GM21619 (cell line): ENCODE results near the gene MEAF6.
"Not testable (repeated sequence)": the region's sequence is repeated elsewhere in the genome, so short reads cannot be mapped to it uniquely, and the experiment has no call there.

Source experiments
- ATAC-seq: cut with Tn5 transposase; IDR thresholded peaks from one replicate; pipeline ENCODE4 v1.9.1; 2021; ENCODE audit not compliant: unreplicated experiment

The MEAF6 gene

DNA sequence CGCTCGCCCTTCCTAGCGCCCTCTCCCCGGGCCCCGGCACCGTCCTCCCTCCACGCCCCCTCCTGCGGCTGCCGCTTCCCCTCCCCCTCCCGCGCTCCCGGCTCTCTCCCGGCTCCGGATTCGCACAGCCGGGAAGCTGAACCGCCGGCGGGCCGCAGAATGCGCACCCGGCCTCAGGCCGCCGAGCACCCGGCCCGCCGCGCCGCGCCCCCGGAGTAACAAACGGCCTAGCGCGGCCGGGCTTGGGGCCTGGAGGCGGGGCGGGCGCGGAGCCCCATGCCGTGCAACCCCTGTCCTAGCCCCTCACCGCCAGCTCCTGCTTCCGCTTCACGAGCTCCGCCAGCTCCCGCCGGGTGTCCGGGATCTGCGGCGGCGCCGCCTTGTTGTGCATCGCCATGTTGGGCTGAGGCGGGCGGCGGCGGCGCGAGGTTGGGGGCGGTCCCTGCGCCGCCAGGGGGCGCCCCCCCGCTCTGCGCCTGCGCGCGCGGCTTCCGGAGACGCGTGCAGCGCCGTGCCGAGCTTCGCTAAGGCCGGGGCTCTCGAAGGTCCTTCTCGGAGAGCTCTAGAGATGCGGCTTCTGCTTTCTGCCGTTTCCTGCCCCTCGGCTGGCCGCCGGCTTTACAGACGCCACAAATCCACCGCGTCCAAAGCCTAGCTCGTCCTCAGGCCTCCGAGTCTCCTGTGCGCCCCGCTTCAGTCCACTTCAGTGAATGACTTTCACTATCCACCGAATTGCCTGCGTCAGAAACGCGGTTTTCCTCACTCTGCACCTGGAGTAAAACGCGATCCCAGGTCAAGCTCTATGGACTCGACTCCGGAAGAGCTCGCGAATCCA, at the start of gene MEAF6:
TSS of gene MEAF6 (minus strand) at position 417 of the 835 bp plus-strand sequence. CDS start at position 397, 20 bp downstream.
- peak; percentile 86 for ATAC-seq

DNA sequence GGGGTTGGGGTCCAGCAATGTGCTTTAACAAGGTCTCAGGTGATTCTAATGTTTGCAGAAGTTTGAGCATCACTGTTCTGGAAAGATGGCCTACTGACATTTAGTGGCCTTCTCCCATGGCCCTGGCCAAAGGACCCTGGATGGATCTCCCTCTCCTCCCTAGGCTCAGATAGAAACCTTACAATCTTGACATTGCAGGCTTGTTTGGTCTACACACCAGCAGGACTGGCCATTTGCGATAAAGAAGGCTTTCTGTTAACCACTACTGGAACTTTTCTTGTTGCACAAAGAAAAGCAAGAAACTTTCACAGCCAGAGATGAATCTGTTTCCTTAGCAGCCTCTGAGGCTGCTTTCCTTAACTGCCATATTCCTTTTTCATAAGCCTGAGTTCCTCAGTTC, 48.4 kb upstream of the MEAF6 start:
- no peak for ATAC-seq

DNA sequence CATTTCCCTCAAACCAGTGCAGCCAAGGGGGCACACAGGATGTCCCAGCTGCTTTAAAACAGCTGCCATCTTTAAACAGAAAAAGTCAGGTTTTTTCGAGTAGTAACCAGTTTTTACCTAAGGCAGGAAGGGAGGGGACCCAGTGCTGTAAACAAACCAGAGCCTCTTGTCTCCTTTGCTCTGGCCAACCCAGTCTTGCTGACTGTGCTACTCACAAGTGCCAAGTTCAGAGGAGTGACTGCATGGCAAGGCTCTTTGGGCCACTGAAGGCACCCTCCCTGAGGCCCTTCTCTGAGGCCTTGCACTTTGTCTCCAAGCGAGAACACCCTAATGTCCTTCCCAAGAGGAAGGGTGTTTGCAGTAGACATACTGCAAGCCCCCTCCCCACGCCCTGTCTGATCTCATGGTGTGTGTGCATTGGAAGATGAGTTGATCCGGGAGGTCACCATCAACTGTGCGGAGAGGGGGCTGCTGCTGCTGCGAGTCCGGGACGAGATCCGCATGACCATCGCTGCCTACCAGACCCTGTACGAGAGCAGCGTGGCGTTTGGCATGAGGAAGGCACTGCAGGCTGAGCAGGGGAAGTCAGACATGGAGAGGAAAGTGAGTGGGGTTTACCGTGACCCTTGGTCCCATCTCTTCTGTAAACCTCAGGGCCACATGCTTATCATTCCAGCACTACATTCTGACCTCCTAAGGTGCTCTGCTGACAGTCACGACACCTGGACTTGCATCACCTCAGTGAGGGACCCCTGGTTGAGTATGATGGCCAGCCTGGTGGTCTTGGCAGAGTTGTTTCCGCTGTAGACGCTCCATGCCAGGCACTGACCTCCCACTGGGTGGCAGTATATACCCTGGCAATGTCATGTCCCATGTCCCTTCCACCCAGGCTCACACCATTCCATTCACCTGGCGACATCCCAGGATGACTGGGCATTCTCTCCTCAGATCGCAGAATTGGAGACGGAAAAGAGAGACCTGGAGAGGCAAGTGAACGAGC, 46.9 kb upstream of the MEAF6 start:
- no peak for ATAC-seq

DNA sequence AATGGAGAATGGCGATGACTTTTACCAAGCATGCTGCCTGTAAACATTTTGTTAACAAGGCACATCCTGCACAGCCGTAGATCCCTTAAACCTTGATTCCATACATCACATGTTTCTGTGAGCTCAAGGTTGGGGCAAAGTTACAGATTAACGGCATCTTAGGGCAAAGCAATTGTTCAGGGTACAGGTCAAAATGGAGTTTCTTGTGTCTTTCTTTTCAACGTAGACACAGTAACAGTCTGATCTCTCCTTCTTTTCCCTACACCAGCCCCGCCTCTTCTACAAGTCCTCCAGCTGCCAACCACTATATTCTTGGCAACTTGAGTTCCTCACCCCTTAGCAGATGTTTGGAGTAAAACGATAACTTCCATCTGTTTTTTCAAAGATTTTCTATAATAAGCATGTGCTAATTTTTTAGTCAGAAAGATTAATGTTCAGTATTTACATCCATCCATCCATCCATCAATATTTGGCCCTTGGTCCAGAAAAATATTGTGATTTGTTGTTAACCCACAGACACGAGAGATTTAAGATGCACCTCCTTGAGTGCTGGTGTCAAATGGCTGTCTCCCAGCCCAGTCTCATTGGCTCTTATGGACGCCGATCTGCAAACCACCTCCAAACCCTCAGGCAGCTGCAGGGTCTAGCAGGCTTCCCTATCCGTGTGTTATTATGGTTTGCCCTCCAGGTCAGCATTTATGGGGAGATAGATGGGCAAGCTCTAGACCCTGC, 46.0 kb upstream of the MEAF6 start:
- ATAC-seq: no peak

DNA sequence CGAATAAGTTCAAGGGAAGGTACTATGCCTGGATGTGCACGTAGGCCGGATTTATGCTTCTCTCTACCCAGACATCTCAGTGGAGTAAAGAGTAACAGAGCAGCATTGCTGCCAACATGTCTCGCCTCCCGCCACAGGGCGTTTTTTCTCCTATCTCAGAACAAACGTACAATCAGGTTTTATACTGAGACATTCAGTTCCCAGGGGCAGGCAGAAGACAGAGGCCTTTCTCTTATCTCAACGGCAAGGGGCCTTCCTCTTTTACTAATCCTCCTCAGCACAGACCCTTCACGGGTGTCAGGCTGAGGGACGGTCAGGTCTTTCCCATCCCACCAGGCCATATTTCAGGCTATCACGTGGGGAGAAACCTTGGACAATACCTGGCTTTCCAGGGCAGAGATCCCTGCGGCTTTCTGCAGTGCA, 45.4 kb upstream of the MEAF6 start:
- ATAC-seq: not testable (repeated sequence)

DNA sequence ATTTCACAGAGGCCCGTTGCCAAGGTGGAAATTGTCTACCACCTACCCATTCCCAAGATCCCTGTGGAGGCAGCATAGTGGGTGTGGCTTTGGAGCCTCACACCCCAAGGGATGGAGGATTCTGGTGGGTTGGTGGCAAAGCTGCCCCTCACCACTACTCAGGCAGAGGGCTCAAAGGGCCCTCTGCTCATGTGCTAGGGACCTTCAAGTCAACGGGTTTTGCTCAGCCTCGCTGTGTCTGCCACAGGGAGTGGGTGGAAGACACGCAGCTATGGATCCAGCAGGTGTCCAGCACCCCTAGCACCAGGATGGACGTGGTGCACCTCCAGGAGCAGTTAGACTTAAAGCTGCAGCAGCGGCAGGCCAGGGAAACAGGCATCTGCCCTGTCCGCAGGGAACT, 44.5 kb upstream of the MEAF6 start:
- ATAC-seq: no peak

DNA sequence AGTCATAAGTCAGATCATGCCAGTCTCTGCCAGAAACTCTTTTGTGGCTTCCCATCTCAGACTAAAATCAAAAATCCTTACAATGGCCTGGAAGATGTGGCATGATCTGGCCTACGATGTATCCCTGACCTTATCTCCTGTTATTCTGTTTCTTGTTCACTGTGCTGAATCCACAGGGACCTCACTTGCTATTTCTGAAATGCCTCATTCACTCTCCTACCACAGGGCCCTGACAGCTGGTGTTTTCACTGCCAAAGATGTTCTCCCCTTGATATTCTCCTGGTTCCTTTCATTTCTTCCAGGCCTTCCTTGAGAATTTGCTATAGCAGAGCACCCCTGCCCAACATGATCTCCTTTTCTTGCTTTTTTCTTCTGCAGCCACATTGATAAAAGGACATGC, 43.8 kb upstream of the MEAF6 start:
- no peak for ATAC-seq

DNA sequence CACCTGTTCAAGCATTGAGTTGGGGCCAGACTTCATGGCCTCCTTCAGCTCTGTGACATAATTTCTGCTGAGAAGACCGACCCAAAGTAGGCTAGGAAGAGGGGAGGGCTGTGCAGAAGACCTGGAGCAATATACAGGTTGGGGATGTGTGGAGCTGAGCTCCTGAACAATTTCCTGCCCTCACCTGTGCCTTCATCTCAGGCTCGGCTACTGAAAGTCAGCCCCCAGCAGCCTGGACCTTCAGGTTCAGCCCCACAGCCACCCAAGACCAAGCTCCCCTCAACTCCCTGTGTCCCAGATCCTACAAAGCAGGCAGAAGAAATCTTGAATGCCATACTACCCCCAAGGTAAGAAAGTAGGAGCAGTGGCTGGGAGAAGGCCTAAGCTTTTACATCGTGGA, 42.8 kb upstream of the MEAF6 start:
- ATAC-seq: no peak

DNA sequence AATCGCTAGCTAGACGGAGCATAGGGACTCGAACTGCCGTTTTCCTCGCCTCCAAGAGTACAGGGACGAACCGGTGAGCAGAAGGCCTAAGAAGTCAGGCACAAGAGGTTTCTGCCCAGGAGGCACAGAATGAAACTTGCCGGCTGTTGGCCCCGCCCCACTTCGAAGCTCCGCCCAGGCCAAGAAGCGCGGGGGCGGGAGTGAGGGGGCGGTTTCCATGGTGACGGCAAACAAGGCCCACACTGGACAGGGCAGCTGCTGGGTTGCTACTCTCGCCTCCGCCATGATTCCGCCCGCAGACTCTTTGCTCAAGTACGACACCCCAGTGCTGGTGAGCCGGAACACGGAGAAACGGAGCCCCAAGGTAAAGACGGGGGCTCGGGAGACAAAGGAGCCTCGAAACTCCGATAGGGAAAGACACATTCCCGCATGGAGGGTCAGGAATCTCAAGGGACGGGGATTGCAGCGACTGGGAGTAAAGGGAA, 42.2 kb upstream of the MEAF6 start, which contains the start of gene DNALI1:
TSS of gene DNALI1 (plus strand) at position 229 of the 485 bp plus-strand sequence. CDS start at position 284, 55 bp downstream.
- ATAC-seq: no peak

DNA sequence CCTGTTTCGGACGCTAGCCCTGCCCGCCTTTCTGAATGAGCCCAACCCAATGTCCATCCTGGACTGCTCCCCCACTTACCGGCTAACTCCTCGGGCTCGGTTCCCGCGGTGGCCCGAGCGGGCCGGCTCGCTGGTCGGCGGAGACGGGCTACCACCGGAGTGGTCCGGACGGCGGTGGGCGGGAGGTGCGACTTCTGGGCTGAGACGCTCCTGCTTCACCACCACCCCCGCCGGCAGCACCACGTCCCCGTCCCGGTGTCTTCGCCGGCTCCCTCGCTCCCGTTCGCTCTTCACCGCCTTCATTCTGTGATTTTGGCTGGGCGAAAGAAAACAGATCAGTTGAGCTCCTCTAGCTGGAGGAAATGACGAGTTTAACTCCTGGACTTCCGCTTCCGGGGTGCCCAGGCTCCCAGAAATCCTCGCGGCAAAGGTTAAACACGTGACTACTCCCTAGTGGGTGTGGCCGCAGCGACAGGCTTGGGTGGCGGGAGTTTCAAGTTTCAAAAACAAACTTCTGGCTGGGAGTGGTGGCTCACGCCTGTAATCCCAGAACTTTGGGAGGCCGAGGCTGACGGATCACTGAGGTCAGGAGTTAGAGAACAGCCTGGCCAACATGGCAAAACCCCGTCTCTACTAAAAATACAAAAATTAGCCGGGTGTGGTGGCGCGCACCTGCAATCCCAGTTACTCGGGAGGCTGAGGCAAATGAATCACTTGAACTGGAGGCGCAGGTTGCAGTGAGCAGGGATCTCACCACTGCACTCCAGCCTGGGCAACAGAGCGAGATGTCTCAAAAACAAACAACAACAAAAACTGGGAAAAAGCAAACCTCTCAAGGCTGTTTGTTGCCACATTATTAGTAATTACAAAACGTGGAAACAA, 39.6 kb upstream of the MEAF6 start, which contains the start of gene SNIP1:
TSS of gene SNIP1 (minus strand) at position 367 of the 882 bp plus-strand sequence. CDS start at position 303, 64 bp downstream.
- peak; percentile 87 for ATAC-seq

DNA sequence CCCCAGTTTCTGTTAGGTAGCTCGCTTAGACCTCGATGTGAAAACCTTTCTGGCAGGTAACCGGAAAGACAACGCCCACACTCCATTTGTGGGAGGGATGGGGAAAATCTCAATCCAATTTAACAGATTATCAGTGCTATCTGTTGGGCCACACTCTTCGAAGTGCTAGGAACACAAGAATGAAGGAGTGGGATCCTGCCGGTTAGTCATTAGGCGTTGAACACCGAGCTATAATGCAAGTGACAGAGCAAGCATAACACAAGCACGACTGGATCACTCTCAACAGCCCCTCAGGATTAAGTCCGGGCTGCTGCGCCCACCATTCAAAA, 39.0 kb upstream of the MEAF6 start:
- ATAC-seq: no peak

DNA sequence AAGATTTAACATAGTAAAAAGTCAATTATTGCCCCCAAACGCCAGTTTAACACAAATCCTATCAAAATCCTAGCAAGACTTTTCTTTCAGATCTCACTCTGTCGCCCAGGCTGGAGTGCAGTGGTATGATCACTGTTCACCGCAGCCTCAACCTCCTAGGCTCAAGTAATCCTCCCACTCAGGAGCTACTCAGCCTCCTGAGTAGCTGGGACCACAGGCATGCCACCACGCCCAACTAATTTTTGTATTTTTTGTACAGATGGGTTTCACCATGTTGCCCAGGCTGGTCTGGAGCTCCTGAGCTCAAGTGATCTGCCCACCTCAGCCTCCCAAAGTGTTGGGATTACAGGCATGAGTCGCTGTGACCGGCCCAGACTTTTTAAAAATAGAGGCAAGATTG, 34.8 kb upstream of the MEAF6 start:
- ATAC-seq: no peak

DNA sequence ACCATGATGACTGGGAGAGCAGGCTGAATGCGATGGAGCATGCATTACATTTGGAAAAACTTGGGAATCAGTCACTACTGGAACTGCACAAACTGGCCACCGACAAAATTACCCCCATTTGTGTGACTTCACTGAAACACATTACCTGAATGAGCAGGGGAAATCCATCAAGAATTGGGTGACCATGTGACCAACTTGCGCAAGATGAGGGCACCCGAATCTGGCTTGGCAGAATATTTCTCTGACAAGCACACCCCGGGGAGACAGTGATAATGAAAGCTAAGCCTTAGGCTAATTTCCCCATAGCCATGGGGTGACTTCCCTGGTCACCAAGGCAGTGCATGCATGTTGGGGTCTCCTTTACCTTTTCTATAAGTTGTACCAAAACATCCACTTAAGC, 30.5 kb upstream of the MEAF6 start:
- no peak for ATAC-seq

DNA sequence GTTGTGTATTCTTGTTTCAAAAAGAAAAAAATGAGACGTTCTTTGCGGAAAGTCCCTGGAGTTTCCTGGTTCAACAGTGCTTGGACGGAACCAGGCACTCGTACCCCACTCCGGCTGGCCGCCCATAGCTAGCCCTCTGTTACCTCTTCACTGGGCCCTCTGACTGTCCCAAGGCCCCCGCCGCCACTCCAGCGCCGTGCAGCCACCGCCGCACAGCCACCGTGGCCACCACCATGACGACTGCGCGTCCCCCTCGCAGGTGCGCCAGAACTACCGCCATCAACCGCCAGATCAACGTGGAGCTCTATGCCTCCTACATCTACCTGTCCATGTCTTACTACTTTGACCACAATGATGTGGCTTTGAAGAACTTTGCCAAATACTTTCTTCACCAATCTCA, 30.0 kb upstream of the MEAF6 start:
- ATAC-seq: no peak

DNA sequence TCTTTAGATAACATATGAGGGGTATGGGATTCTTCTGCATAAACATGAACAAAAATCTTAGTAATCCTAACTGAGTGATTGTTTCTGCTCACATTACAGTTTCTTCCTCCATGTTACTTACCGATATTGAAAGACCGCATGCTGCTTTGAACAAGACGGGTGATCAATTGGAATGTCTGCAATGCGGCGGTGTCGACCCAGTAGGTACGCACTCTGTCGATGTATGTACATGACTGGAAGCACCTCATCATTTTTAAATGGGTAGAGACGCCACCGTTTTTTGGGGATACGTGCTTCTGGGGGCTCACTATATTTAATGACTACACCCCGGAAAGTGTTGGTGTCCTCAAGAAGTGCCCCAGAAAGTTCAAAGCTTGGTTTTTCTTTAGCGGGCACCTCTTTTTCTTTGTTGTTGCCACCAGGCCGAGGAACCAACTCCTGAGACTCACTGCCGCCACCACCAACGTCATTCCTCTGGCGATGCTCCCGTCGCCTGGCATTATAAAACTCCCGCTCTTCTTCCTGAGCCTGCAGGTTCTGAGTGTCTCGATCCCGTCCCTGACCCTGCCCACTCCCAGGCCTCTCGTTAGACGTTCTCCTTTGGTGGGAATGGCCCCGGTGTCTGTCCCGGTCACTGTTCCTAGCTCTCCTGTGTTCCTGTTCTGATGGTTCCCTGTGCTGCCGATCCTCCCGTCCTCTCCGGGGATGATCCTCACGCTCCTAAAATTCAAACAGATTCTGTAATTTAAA, 25.6 kb upstream of the MEAF6 start:
- no peak for ATAC-seq

DNA sequence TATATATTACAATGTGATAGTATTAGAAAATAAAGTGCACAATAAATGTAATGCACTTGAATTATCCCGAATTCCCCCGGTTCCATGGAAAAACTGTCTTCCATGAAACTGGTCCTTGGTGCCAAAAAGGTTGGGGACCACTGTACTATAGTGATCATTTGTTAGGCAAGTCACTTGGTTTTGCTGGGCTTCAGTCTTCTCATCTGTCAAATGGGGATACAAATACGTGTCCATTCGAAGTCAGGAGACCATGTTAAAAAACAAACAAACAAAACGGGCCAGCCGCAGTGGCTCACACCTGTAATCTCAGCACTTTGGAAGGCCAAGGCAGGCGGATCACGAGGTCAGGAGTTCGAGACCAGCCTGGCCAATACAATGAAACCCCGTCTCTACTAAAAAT, 24.6 kb upstream of the MEAF6 start:
- not testable (repeated sequence) for ATAC-seq

DNA sequence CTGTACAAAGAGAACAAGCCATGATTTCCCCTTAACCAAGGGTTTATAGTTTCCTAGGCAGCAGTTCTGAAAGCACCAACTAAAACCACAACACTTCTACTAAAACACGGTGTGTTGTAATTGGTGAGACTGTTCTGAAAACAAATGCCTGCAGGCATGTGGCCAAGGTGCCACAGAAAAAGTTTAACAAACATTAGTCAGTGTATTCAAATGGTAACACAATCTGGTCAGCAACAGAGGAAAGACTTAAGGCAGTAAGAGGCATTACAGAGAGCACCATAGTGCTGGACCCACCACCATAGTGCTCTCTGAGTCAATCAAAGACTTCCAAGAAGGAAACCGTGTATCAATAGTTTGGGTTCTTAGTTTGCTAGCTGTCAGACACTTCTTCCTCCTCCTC, 22.8 kb upstream of the MEAF6 start:
- ATAC-seq: no peak

DNA sequence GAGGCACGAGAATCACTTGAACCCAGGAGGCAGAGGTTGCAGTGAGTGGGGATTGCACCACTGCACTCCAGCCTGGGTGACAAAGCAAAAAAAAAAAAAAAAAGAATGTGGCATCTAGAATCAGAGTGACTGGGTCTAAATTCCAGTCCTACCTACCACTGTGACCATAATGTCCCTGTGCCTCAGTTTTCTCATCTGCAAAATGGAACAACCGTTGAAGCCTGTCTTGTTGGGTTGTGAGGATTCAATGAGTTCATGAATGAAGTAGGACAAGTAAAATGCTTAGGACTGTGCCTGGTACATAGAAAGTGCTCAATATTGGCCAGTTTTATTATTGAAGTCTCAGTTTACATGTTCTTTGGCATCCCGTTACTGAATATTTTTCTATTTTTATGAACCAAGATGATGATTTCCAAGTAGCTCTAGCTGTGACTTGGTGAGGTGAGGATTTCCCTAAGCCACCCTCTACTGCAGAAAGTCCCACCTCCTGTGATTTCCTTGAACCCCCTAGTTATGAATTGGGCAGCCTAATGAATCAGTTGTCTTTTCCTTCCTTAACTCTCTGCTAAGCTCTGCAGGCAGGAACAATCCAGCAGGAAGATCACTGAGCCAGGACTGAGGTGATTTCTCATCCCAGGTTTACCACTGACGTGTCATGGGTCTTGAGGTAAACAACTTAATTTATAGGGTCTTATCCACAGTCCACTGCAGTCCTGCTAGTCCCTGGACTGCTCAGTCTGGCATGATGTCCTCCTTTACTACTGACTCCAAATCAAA, 18.9 kb upstream of the MEAF6 start:
- ATAC-seq: no peak
